DOHH2 (cell line): ENCODE data around the gene NGRN.

Source experiments
- CTCF ChIP-seq: fragments of 200-600 bp; sonication (generic); IDR thresholded peaks from one replicate; pipeline ENCODE4 v1.5.1; 2014; ENCODE audit warnings: antibody characterized with exemption, mild to moderate bottlenecking, low read depth, low read length; ENCODE audit not compliant: poor library complexity, severe bottlenecking
- EZH2phosphoT487 ChIP-seq: fragments of 200-600 bp; sonication (generic); IDR thresholded peaks from 2 replicates; pipeline ENCODE4 v1.6.1; 2017; ENCODE audit warnings: borderline replicate concordance, mild to moderate bottlenecking, antibody characterized with exemption, low read length, moderate library complexity, mixed read lengths

- no peak for TF ChIP-seq CTCF
- no peak for TF ChIP-seq EZH2phosphoT487
Observed at GRCh38 chr15:90295270-90295648, 29.8 kb downstream of the NGRN start.
